ENCODE measurements around the gene CDK4. TPM values are rescaled to one million over a fixed set of nuclear protein-coding genes. Genes with fewer than 3 reads are reported as not detected.

The CDK4 gene
- total RNA-seq, 1 experiment from 2014 or later: 154 TPM

- H2AFZ ChIP-seq (ENCODE audit: low read length): no peak overlapping the region
- peak overlapping the region; percentile 85 for H3K9ac ChIP-seq (ENCODE audit: low read length)
- peaks cover 4% of the 10 kb centered on the region; the same call in 1 of the 2 replicates for H3K36me3 ChIP-seq (ENCODE audit: insufficient read depth, low read length)
- peak overlapping the region; percentile 80 for H3K4me2 ChIP-seq (ENCODE audit: low read depth, low read length, poor library complexity, severe bottlenecking)
- no peaks in the 10 kb centered on the region for H4K20me1 ChIP-seq (ENCODE audit: insufficient read depth, low read depth, low read length)
- DNase-seq: no peak
- peaks cover 27% of the 10 kb centered on the region for H3K4me1 ChIP-seq (ENCODE audit: low read length)
- peak overlapping the region; percentile 94 for H3K4me3 ChIP-seq (ENCODE audit: low read length)
- H3K9me3 ChIP-seq (ENCODE audit: low read length): no peaks in the 10 kb centered on the region
- no peaks in the 10 kb centered on the region for H3K9me2 ChIP-seq (replicated peaks; ENCODE audit: insufficient read depth, low read length)
- H3K79me2 ChIP-seq (ENCODE audit: low read length): peaks cover 16% of the 10 kb centered on the region
- no peak overlapping the region for H3K27ac ChIP-seq (ENCODE audit: low read length)
- H3K27me3 ChIP-seq (ENCODE audit: low read length): no peaks in the 10 kb centered on the region
Measured at GRCh38 chr12:57770734-57771133, 18.6 kb upstream of the CDK4 start.

DNA sequence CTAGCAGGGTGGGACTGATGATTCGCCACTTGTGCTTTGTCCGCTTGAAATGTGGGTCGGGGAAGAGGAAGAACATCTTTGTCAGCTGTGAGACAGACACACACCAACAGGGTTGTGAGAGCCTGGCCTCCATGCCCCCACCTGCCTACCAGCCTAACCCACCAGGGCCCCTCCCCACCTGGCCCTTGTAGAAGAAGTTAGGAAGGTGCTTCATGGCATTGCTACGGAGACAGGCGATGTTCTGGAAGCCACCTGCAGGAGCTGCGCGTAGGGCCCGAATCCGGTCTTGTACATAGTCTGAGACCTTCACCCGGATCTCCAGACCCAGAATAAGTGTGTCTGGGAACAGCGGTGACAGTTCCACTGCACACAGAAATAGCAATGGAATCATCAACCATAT lies 17.5 kb upstream of the CDK4 start:
- Histone ChIP-seq H3K4me3 (ENCODE audit: low read length) (no peak overlapping the region), H3K27me3 (ENCODE audit: low read length) (no peaks in the 10 kb centered on the region), H3K9me2 (replicated peaks; ENCODE audit: insufficient read depth, low read length) (no peaks in the 10 kb centered on the region), H4K20me1 (ENCODE audit: insufficient read depth, low read depth, low read length) (no peaks in the 10 kb centered on the region), H3K36me3 (ENCODE audit: insufficient read depth, low read length) (peaks cover 4% of the 10 kb centered on the region; the same call in 1 of the 2 replicates), H3K9ac (ENCODE audit: low read length) (no peak overlapping the region), H3K79me2 (ENCODE audit: low read length) (peaks cover 16% of the 10 kb centered on the region), H2AFZ (ENCODE audit: low read length) (no peak overlapping the region), H3K4me2 (ENCODE audit: low read depth, low read length, poor library complexity, severe bottlenecking) (no peak overlapping the region), H3K4me1 (ENCODE audit: low read length) (peaks cover 31% of the 10 kb centered on the region), H3K27ac (ENCODE audit: low read length) (no peak overlapping the region), H3K9me3 (ENCODE audit: low read length) (no peaks in the 10 kb centered on the region)
- no peak for DNase-seq

GRCh38 chr12:57767876-57768275 lies 15.8 kb upstream of the CDK4 start:
- no peak for DNase-seq
- Histone ChIP-seq H3K27me3 (ENCODE audit: low read length) (no peaks in the 10 kb centered on the region), H4K20me1 (ENCODE audit: insufficient read depth, low read depth, low read length) (no peaks in the 10 kb centered on the region), H3K36me3 (ENCODE audit: insufficient read depth, low read length) (peaks cover 4% of the 10 kb centered on the region; the same call in 1 of the 2 replicates), H3K27ac (ENCODE audit: low read length) (no peak overlapping the region), H3K79me2 (ENCODE audit: low read length) (peaks cover 15% of the 10 kb centered on the region), H3K4me3 (ENCODE audit: low read length) (no peak overlapping the region), H2AFZ (ENCODE audit: low read length) (no peak overlapping the region), H3K9ac (ENCODE audit: low read length) (no peak overlapping the region), H3K9me2 (replicated peaks; ENCODE audit: insufficient read depth, low read length) (no peaks in the 10 kb centered on the region), H3K4me1 (ENCODE audit: low read length) (peaks cover 22% of the 10 kb centered on the region), H3K9me3 (ENCODE audit: low read length) (no peaks in the 10 kb centered on the region), H3K4me2 (ENCODE audit: low read depth, low read length, poor library complexity, severe bottlenecking) (no peak overlapping the region)

- Histone ChIP-seq H3K9me2 (replicated peaks; ENCODE audit: insufficient read depth, low read length) (no peaks in the 10 kb centered on the region), H4K20me1 (ENCODE audit: insufficient read depth, low read depth, low read length) (no peaks in the 10 kb centered on the region), H3K9me3 (ENCODE audit: low read length) (no peaks in the 10 kb centered on the region), H2AFZ (ENCODE audit: low read length) (no peak overlapping the region), H3K4me1 (ENCODE audit: low read length) (peaks cover 16% of the 10 kb centered on the region), H3K27me3 (ENCODE audit: low read length) (no peaks in the 10 kb centered on the region), H3K79me2 (ENCODE audit: low read length) (peaks cover 11% of the 10 kb centered on the region), H3K27ac (ENCODE audit: low read length) (no peak overlapping the region), H3K4me2 (ENCODE audit: low read depth, low read length, poor library complexity, severe bottlenecking) (no peak overlapping the region), H3K9ac (ENCODE audit: low read length) (no peak overlapping the region), H3K36me3 (ENCODE audit: insufficient read depth, low read length) (peaks cover 4% of the 10 kb centered on the region; the same call in 1 of the 2 replicates), H3K4me3 (ENCODE audit: low read length) (no peak overlapping the region)
- no peak for DNase-seq
Measured at GRCh38 chr12:57767305-57767698, 15.2 kb upstream of the CDK4 start.

- Histone ChIP-seq H2AFZ (ENCODE audit: low read length) (no peak within 1 kb of the TSS), H3K9me2 (replicated peaks; ENCODE audit: insufficient read depth, low read length) (no peaks in the 10 kb centered on the region), H3K79me2 (ENCODE audit: low read length) (peaks cover 11% of the 10 kb centered on the region), H3K4me3 (ENCODE audit: low read length) (no peak within 1 kb of the TSS), H3K9ac (ENCODE audit: low read length) (no peak within 1 kb of the TSS), H3K4me1 (ENCODE audit: low read length) (peaks cover 15% of the 10 kb centered on the region), H3K27me3 (ENCODE audit: low read length) (no peaks in the 10 kb centered on the region), H3K9me3 (ENCODE audit: low read length) (no peaks in the 10 kb centered on the region), H3K36me3 (ENCODE audit: insufficient read depth, low read length) (peaks cover 4% of the 10 kb centered on the region; the same call in 1 of the 2 replicates), H3K4me2 (ENCODE audit: low read depth, low read length, poor library complexity, severe bottlenecking) (no peak within 1 kb of the TSS), H4K20me1 (ENCODE audit: insufficient read depth, low read depth, low read length) (no peaks in the 10 kb centered on the region), H3K27ac (ENCODE audit: low read length) (no peak within 1 kb of the TSS)
- DNase-seq: no peak
Measured at GRCh38 chr12:57766464-57767304, 14.6 kb upstream of the CDK4 start, which contains the start of gene CYP27B1. Gene CYP27B1 (minus strand): TSS chr12:57767078. CDS start chr12:57767041, 37 bp downstream.

- Histone ChIP-seq H3K4me3 (ENCODE audit: low read length) (no peak overlapping the region), H3K9me3 (ENCODE audit: low read length) (no peaks in the 10 kb centered on the region), H3K9ac (ENCODE audit: low read length) (no peak overlapping the region)
Measured at GRCh38 chr12:57765698-57766463, 13.8 kb upstream of the CDK4 start.

DNA sequence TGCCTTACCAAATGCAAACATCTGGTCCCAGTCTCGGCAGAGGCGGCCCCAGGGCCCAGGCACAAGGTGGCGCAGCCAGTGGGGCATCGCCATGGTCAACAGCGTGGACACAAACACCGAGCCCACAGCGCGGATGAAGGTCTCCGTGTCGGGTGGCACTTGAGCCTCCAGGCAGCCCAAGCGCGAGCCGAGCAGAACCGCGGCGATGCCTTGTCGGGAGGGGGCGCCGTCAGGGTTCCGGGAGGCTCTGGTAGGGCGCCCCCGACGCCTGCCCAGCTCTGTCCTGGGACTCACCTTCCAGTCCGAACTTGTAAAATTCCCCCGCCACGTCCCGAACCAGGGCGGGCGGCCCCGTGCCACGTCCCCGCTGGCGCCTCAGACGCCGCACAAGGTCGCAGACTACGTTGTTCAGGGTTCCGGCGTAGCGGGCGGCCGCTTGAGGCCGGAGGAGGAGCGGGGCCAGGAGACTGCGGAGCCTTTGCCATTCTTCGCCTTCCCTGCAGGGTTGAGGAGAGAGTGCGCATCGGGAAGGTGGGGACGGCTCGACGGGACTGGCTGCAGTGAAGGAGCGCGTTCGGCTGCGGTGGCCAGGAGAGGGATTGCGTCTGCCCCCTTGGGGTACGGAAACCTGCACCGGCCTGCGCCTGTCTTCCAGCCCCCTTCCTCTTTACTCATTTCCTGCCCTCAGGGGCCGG lies 13.0 kb upstream of the CDK4 start:
- no peaks in the 10 kb centered on the region for H3K9me3 ChIP-seq (ENCODE audit: low read length)
- no peak overlapping the region for H2AFZ ChIP-seq (ENCODE audit: low read length)
- peaks cover 4% of the 10 kb centered on the region; the same call in 1 of the 2 replicates for H3K4me1 ChIP-seq (ENCODE audit: low read length)
- no peak for DNase-seq
- H3K4me3 ChIP-seq (ENCODE audit: low read length): 0 out of 2 replicates have a peak overlapping the region, but pooled peaks have one; percentile 0
- H3K27ac ChIP-seq (ENCODE audit: low read length): no peak overlapping the region
- H3K4me2 ChIP-seq (ENCODE audit: low read depth, low read length, poor library complexity, severe bottlenecking): no peak overlapping the region
- peaks cover 5% of the 10 kb centered on the region for H4K20me1 ChIP-seq (ENCODE audit: insufficient read depth, low read depth, low read length)
- H3K9ac ChIP-seq (ENCODE audit: low read length): no peak overlapping the region
- H3K9me2 ChIP-seq (replicated peaks; ENCODE audit: insufficient read depth, low read length): no peaks in the 10 kb centered on the region
- H3K36me3 ChIP-seq (ENCODE audit: insufficient read depth, low read length): peaks cover 3% of the 10 kb centered on the region; the same call in 1 of the 2 replicates
- H3K27me3 ChIP-seq (ENCODE audit: low read length): no peaks in the 10 kb centered on the region
- H3K79me2 ChIP-seq (ENCODE audit: low read length): no peaks in the 10 kb centered on the region

More at GRCh38 chr12:57765698-57766463, 13.8 kb upstream of the CDK4 start:
- peaks cover 9% of the 10 kb centered on the region for H3K4me1 ChIP-seq (ENCODE audit: low read length)
- no peak overlapping the region for H2AFZ ChIP-seq (ENCODE audit: low read length)
- H3K79me2 ChIP-seq (ENCODE audit: low read length): peaks cover 5% of the 10 kb centered on the region
- no peak overlapping the region for H3K27ac ChIP-seq (ENCODE audit: low read length)
- no peak for DNase-seq
- no peaks in the 10 kb centered on the region for H3K9me2 ChIP-seq (replicated peaks; ENCODE audit: insufficient read depth, low read length)
- H3K27me3 ChIP-seq (ENCODE audit: low read length): no peaks in the 10 kb centered on the region
- H3K4me2 ChIP-seq (ENCODE audit: low read depth, low read length, poor library complexity, severe bottlenecking): no peak overlapping the region
- no peaks in the 10 kb centered on the region for H4K20me1 ChIP-seq (ENCODE audit: insufficient read depth, low read depth, low read length)
- peaks cover 4% of the 10 kb centered on the region; the same call in 1 of the 2 replicates for H3K36me3 ChIP-seq (ENCODE audit: insufficient read depth, low read length)
